Bronchial epithelial cell (primary cell): ENCODE results near the gene SLFN13. TPM values are rescaled to one million over a fixed set of nuclear protein-coding genes. Genes with fewer than 3 reads are reported as not detected.
"Not testable (repeated sequence)": the region's sequence is repeated elsewhere in the genome, so short reads cannot be mapped to it uniquely, and the experiment has no call there.

Experiments
- DNase-seq: peaks from one replicate; pipeline ENCODE4 v3.0.0-alpha.2; 2010; ENCODE audit warnings: low read depth
- FAIRE-seq: peaks from 2 replicates; lab custom pipeline; 2011; peaks lifted over from hg19 to GRCh38; lab: Jason Lieb, UNC
- H3K27me3 ChIP-seq: 2 replicates; pipeline ENCODE4 v1.5.1; 2011; ENCODE audit warnings: low read length; ENCODE audit not compliant: control insufficient read depth, insufficient read depth
- H3K36me3 ChIP-seq: 2 replicates; pipeline ENCODE4 v1.5.1; 2011; ENCODE audit warnings: low read length; ENCODE audit not compliant: control insufficient read depth, insufficient read depth
- H3K4me3 ChIP-seq: 2 replicates; pipeline ENCODE4 v1.5.1; 2011; ENCODE audit warnings: mild to moderate bottlenecking, low read depth, low read length, control low read depth
- total RNA-seq: library from RNA; depleted of rRNA; stranded (reverse); fragments of >200 nt; gene quantifications from 2 replicates; pipeline ENCODE4 v1.2.1, GENCODE V29; 2014
- TF ChIP-seq, protein P1 (sequence below): IDR thresholded peaks from 2 replicates; pipeline ENCODE4 v1.5.1; 2011; ENCODE audit warnings: mild to moderate bottlenecking, moderate library complexity, low read length, control low read depth, inconsistent platforms; ENCODE audit not compliant: insufficient read depth, severe bottlenecking

Gene SLFN13
- total RNA-seq, 1 donor from 2014 or later, result 1.3 TPM

DNA sequence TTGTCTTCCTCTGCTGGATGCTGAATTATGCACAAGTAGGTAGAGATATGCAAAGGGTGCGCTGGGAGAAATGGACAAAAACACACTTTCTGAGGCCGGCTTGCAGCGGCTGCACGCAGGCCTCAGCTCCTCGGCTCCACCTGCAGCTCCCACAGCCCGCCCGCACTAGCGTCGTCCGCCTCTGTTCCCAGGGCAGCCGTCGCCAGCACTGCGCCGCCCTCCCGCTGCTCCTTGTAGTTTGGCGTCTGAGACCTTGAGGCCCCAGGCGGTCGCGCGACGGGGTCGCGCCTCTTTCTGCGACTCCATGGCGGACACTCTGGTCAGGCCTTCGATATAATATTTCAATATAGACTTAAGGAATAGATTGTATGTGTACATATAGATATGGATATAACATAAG lies 41.0 kb downstream of the SLFN13 start:
- TF ChIP-seq, protein P1, sequence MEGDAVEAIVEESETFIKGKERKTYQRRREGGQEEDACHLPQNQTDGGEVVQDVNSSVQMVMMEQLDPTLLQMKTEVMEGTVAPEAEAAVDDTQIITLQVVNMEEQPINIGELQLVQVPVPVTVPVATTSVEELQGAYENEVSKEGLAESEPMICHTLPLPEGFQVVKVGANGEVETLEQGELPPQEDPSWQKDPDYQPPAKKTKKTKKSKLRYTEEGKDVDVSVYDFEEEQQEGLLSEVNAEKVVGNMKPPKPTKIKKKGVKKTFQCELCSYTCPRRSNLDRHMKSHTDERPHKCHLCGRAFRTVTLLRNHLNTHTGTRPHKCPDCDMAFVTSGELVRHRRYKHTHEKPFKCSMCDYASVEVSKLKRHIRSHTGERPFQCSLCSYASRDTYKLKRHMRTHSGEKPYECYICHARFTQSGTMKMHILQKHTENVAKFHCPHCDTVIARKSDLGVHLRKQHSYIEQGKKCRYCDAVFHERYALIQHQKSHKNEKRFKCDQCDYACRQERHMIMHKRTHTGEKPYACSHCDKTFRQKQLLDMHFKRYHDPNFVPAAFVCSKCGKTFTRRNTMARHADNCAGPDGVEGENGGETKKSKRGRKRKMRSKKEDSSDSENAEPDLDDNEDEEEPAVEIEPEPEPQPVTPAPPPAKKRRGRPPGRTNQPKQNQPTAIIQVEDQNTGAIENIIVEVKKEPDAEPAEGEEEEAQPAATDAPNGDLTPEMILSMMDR, result no peak
- FAIRE-seq, result no peak

DNA sequence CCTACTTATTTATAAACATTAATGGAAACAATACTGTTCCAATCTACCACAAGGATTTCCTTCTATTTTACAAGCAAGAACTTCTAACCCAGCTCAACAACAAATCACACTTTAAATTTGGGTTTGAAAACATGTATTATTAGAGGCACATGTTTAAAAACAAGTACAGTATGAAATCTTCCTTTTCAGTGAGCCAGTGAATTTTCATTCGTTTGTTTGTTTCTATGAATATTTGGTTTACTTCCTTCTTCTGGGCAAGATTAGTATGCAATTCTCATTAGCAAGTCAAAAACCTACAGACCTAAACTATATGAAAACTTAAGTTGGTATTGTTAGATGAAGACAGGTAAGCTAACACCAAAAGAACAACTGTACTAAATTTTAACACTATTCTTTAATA lies 42.0 kb downstream of the SLFN13 start:
- Histone ChIP-seq H3K4me3 (no peak overlapping the region), H3K27me3 (no peaks in the 10 kb centered on the region), H3K36me3 (no peaks in the 10 kb centered on the region)
- FAIRE-seq (no peak), DNase-seq (no peak)
- TF ChIP-seq, protein P1, result no peak

More for the DNA sequence above, 41.0 kb downstream of the SLFN13 start:
- no peaks in the 10 kb centered on the region for H3K36me3 ChIP-seq
- DNase-seq, result no peak
- no peak overlapping the region for H3K4me3 ChIP-seq
- no peaks in the 10 kb centered on the region for H3K27me3 ChIP-seq

DNA sequence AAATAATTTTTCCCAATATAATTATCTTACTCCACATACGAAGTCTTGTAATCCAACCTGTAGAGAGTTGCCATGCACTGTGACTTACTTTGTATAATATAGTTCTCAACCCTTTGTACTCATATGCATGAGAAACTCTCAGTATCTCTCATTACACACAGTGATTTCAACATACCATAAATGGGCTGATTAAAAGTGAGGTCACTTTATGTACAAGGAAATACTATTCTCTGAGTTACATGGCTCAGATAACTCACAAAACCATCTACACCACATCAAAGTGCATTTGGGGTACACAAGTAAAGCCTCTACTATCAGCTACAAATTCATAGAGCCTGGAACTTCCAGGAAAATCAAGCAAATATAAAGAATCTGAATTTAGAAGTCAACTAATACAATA lies 44.2 kb downstream of the SLFN13 start:
- peak; percentile 62 for DNase-seq
- H3K36me3 ChIP-seq, result no peaks in the 10 kb centered on the region
- H3K27me3 ChIP-seq, result no peaks in the 10 kb centered on the region
- H3K4me3 ChIP-seq, result no peak overlapping the region
- no peak for FAIRE-seq
- TF ChIP-seq, protein P1, result no peak

DNA sequence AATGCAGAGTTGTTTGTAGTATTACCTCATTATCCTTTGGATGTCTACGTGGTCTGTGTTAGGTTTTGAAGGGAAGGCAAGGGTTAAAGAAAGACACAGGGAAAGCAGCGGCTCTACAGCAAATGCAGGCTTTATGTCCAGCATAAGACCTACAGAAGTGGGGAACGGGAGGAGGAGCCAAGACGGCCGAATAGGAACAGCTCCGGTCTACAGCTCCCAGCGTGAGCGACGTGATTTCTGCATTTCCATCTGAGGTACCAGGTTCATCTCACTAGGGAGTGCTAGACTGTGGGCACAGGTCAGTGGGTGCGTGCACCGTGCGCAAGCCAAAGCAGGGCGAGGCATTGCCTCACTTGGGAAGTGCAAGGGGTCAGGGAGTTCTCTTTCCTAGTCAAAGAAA lies 54.8 kb downstream of the SLFN13 start:
- H3K27me3 ChIP-seq, H3K4me3 ChIP-seq, DNase-seq, FAIRE-seq, H3K36me3 ChIP-seq: not testable (repeated sequence)

DNA sequence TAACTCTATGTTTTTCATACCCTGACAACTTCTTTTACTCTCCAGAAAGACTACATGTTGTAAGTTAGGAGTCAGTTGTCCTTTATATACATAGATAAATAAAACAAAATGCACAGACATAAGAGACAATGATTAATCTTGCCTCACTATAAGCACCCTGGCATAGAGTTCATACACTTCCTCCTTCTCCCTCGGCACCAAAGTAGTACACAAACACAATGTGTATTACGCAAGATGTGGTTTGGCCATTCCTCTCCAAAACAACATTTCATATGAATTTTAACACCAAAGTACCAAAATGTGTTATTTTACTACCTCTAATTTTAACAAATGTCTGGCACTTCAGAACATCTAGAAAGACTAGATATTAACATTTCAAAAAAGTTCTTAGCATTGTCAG lies 57.9 kb downstream of the SLFN13 start:
- TF ChIP-seq, protein P1, result no peak
- FAIRE-seq, result no peak
- peak; percentile 4 for DNase-seq
- peaks cover 6% of the 10 kb centered on the region for H3K27me3 ChIP-seq
- H3K4me3 ChIP-seq, result no peak overlapping the region
- H3K36me3 ChIP-seq, result no peaks in the 10 kb centered on the region

DNA sequence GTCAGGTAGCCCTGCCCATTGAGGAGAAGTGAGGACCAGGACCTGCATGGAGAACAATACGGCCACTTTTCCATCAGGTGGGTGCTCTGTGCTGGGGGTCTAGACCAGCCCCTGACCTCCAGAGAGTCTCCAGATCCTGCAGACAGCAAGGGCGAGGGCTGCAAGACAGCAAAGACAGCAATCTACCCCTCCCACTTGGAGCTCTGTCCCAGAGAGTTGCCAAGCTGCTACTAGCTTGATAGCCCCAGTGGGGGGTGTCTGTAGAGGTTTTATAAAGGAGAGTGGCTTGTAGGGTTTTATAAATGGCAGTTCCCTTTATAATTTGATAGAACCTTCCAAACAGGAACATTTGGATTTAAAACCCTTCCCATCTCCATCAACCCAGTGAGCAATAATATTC lies 58.4 kb downstream of the SLFN13 start:
- H3K27me3 ChIP-seq, result peaks cover 6% of the 10 kb centered on the region
- DNase-seq, result no peak
- no peaks in the 10 kb centered on the region for H3K36me3 ChIP-seq
- H3K4me3 ChIP-seq, result no peak overlapping the region
- no peak for FAIRE-seq
- TF ChIP-seq, protein P1, result no peak
